Neural cell (in vitro differentiated cells): Measurements from ENCODE around the gene PLCB1. TPM values are rescaled to one million over a fixed set of nuclear protein-coding genes. Genes with fewer than 3 reads are reported as not detected.

Experiments
- H2AFZ ChIP-seq: fragments of 200-600, 300-800 bp; sonication (generic), shearing (Covaris generic); 2 replicates; pipeline ENCODE4 v1.6.0; 2014; ENCODE audit warnings: low read depth, mild to moderate bottlenecking, antibody characterized with exemption, low read length, moderate library complexity
- H3F3A ChIP-seq: fragments of 200-600 bp; shearing (Covaris generic); 2 replicates; pipeline ENCODE4 v1.6.1; 2016; ENCODE audit warnings: mild to moderate bottlenecking, moderate library complexity, mixed read lengths, antibody characterized with exemption, low read length; ENCODE audit not compliant: insufficient read depth, poor library complexity, severe bottlenecking
- H3K27ac ChIP-seq: fragments of 200-600, 300-800 bp; sonication (generic), shearing (Covaris generic); 2 replicates; pipeline ENCODE4 v1.5.1; 2014; ENCODE audit warnings: mild to moderate bottlenecking, low read length, moderate library complexity
- H3K27me3 ChIP-seq: fragments of 300-800, 200-600 bp; sonication (generic), shearing (Covaris generic); 2 replicates; pipeline ENCODE4 v1.6.0; 2014; ENCODE audit warnings: mild to moderate bottlenecking, low read depth, low read length, moderate library complexity; ENCODE audit not compliant: insufficient read depth
- H3K36me3 ChIP-seq: fragments of 300-800, 200-600 bp; sonication (generic), shearing (Covaris generic); 2 replicates; pipeline ENCODE4 v1.5.1; 2014; ENCODE audit warnings: mild to moderate bottlenecking, antibody characterized with exemption, low read length, moderate library complexity; ENCODE audit not compliant: insufficient read depth
- H3K4me2 ChIP-seq: fragments of 300-800, 200-600 bp; sonication (generic), shearing (Covaris generic); 2 replicates; pipeline ENCODE4 v1.6.0; 2014; ENCODE audit warnings: mild to moderate bottlenecking, low read length
- H3K4me3 ChIP-seq: fragments of 300-800, 200-600 bp; sonication (generic), shearing (Covaris generic); 2 replicates; pipeline ENCODE4 v1.5.1; 2014; ENCODE audit warnings: mild to moderate bottlenecking, low read length, moderate library complexity
- H3K79me2 ChIP-seq: fragments of 200-600 bp; shearing (Covaris generic); replicated peaks from 2 replicates; pipeline ENCODE4 v1.6.0; 2014; ENCODE audit warnings: mild to moderate bottlenecking, low read length, moderate library complexity; ENCODE audit not compliant: insufficient read depth
- H3K9ac ChIP-seq: fragments of 300-800, 200-600 bp; sonication (generic), shearing (Covaris generic); 2 replicates; pipeline ENCODE4 v1.6.1; 2016; ENCODE audit warnings: mild to moderate bottlenecking, low read length, mixed read lengths
- H3K9me2 ChIP-seq: fragments of 200-600 bp; shearing (Covaris generic); 2 replicates; pipeline ENCODE4 v1.6.1; 2016; ENCODE audit warnings: mild to moderate bottlenecking, low read length, mixed read lengths; ENCODE audit not compliant: insufficient read depth
- H3K9me3 ChIP-seq: fragments of 200-600, 300-800 bp; sonication (generic), shearing (Covaris generic); 2 replicates; pipeline ENCODE4 v1.6.1; 2016; ENCODE audit warnings: mild to moderate bottlenecking, mixed run types, low read length, moderate library complexity, mixed read lengths
- H4K20me1 ChIP-seq: fragments of 200-600 bp; shearing (Covaris generic); 2 replicates; pipeline ENCODE4 v1.6.1; 2016; ENCODE audit warnings: mild to moderate bottlenecking, mixed run types; ENCODE audit not compliant: insufficient read depth
- EP300 ChIP-seq: fragments of 450-650 bp; conservative IDR thresholded peaks from 2 replicates; pipeline ENCODE4 v1.6.1; 2014; ENCODE audit warnings: antibody characterized with exemption, mild to moderate bottlenecking, moderate library complexity; ENCODE audit not compliant: poor library complexity, severe bottlenecking
- EZH2 ChIP-seq: fragments of 200-600, 300-800 bp; shearing (Covaris generic), sonication (generic); IDR thresholded peaks from 2 replicates; pipeline ENCODE4 v1.6.1; 2014; ENCODE audit warnings: antibody characterized with exemption, low read length, borderline replicate concordance, mild to moderate bottlenecking; ENCODE audit not compliant: insufficient read depth, poor library complexity, severe bottlenecking
- MXI1 ChIP-seq: fragments of 450-650 bp; conservative IDR thresholded peaks from 2 replicates; pipeline ENCODE4 v1.6.1; 2014; ENCODE audit warnings: antibody characterized with exemption, mild to moderate bottlenecking; ENCODE audit not compliant: poor library complexity, severe bottlenecking
- POLR2AphosphoS5 ChIP-seq: IDR thresholded peaks from 2 replicates; pipeline ENCODE4 v1.6.1; 2012
- RAD21 ChIP-seq: fragments of 450-650 bp; conservative IDR thresholded peaks from 2 replicates; pipeline ENCODE4 v1.6.1; 2014; ENCODE audit warnings: antibody characterized with exemption, mild to moderate bottlenecking, moderate library complexity
- SMC3 ChIP-seq: fragments of 450-650 bp; conservative IDR thresholded peaks from 2 replicates; pipeline ENCODE4 v1.6.1; 2014; ENCODE audit warnings: antibody characterized with exemption, mild to moderate bottlenecking, moderate library complexity; ENCODE audit not compliant: poor library complexity
- TAF1 ChIP-seq: IDR thresholded peaks from 2 replicates; pipeline ENCODE4 v1.6.1; 2012; ENCODE audit warnings: low read depth
- polyA plus RNA-seq: library from polyadenylated mRNA; depleted of rRNA; stranded (reverse); fragments of >200 nt; gene quantifications from 2 replicates; pipeline ENCODE4 v1.2.3, GENCODE V29; 2014
- TF ChIP-seq, protein P1 (sequence below): fragments of 450-650 bp; IDR thresholded peaks from 2 replicates; pipeline ENCODE4 v1.5.1; 2014; ENCODE audit warnings: antibody characterized with exemption, mild to moderate bottlenecking, moderate library complexity; ENCODE audit not compliant: poor library complexity, severe bottlenecking
- TF ChIP-seq, protein P2 (sequence below): IDR thresholded peaks from 2 replicates; pipeline ENCODE4 v1.6.1; 2012; ENCODE audit warnings: borderline replicate concordance

Gene PLCB1
- polyA plus RNA-seq, 1 donor from 2014 or later = 11.4 TPM

DNA sequence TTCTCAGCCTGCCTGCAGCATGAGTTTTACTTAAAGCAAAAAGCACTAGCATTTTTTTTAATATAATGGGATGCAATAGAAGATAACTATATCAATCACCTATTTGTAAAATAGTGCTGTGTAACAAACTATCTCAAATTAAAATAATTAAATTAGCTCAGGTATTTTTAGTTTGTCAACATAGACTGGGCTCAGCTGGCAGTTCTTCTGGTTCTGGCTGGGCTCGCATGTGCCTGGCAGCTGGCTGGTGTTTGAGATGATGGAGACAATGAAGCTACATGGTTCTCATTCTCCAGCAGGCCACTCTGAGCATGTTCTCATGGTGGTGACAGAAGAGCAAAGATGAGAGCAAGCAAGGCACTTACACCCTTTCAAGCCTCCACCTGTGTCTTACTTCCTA is 181.0 kb downstream of the PLCB1 start:
- TF ChIP-seq RAD21 (no peak), TAF1 (no peak), SMC3 (no peak), POLR2AphosphoS5 (no peak), MXI1 (no peak), EP300 (no peak), EZH2 (no peak)
- TF ChIP-seq, protein P1, sequence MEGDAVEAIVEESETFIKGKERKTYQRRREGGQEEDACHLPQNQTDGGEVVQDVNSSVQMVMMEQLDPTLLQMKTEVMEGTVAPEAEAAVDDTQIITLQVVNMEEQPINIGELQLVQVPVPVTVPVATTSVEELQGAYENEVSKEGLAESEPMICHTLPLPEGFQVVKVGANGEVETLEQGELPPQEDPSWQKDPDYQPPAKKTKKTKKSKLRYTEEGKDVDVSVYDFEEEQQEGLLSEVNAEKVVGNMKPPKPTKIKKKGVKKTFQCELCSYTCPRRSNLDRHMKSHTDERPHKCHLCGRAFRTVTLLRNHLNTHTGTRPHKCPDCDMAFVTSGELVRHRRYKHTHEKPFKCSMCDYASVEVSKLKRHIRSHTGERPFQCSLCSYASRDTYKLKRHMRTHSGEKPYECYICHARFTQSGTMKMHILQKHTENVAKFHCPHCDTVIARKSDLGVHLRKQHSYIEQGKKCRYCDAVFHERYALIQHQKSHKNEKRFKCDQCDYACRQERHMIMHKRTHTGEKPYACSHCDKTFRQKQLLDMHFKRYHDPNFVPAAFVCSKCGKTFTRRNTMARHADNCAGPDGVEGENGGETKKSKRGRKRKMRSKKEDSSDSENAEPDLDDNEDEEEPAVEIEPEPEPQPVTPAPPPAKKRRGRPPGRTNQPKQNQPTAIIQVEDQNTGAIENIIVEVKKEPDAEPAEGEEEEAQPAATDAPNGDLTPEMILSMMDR = no peak
- TF ChIP-seq, protein P2, sequence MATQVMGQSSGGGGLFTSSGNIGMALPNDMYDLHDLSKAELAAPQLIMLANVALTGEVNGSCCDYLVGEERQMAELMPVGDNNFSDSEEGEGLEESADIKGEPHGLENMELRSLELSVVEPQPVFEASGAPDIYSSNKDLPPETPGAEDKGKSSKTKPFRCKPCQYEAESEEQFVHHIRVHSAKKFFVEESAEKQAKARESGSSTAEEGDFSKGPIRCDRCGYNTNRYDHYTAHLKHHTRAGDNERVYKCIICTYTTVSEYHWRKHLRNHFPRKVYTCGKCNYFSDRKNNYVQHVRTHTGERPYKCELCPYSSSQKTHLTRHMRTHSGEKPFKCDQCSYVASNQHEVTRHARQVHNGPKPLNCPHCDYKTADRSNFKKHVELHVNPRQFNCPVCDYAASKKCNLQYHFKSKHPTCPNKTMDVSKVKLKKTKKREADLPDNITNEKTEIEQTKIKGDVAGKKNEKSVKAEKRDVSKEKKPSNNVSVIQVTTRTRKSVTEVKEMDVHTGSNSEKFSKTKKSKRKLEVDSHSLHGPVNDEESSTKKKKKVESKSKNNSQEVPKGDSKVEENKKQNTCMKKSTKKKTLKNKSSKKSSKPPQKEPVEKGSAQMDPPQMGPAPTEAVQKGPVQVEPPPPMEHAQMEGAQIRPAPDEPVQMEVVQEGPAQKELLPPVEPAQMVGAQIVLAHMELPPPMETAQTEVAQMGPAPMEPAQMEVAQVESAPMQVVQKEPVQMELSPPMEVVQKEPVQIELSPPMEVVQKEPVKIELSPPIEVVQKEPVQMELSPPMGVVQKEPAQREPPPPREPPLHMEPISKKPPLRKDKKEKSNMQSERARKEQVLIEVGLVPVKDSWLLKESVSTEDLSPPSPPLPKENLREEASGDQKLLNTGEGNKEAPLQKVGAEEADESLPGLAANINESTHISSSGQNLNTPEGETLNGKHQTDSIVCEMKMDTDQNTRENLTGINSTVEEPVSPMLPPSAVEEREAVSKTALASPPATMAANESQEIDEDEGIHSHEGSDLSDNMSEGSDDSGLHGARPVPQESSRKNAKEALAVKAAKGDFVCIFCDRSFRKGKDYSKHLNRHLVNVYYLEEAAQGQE = no peak

DNA sequence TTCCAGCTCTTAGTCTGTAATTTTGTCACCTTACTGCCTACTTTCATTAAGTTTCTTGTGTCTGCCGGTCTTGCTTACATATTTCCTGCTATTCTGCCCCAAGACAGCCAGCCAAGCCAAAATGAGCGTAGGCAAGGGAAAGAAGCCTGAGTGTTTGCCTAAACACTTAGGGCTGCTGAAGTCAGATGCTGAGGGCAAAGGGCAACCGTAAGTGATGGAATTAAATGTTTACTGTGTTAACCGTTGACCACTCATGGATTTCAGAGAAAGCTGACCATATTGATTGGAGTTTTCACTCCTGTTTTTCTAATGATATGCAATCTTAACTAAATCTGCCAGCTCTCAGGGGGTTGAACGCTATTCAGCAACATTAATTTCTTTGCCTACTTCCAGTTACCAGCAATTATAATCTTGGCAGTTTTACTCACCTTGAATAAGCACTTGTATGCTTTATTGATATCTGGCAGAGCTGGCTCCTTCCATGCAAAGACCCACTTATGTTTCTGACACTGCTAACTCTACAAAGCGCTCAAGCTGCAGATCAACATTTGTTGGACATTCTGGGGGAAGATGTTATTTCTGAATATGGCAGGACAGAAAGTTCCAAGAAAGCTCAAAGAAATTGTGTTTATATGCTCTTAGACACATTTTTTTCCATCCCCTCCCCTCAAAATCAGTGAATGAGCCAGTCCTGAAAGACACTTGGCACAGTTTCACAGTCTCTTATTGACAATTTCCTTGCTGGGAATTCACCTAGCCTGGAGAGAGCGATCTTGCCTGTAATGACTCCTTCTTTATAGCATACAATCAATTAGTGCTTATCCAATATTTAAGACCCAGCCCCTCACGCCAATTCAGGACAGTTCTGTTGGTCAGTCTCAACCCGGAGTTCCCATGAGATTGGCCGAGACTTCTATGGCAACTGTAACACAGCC is 183.8 kb downstream of the PLCB1 start:
- Histone ChIP-seq H4K20me1 (no peaks in the 10 kb centered on the region), H3K79me2 (no peaks in the 10 kb centered on the region), H3K9ac (no peak overlapping the region), H3K27me3 (no peaks in the 10 kb centered on the region), H3K4me3 (no peak overlapping the region), H2AFZ (no peak overlapping the region), H3K9me2 (no peaks in the 10 kb centered on the region), H3F3A (no peaks in the 10 kb centered on the region), H3K9me3 (no peaks in the 10 kb centered on the region), H3K36me3 (no peaks in the 10 kb centered on the region), H3K27ac (no peak overlapping the region), H3K4me2 (no peak overlapping the region)
- TF ChIP-seq TAF1 (no peak), SMC3 (no peak), POLR2AphosphoS5 (no peak)
- TF ChIP-seq, protein P1 = no peak

More for the DNA sequence above, 181.0 kb downstream of the PLCB1 start:
- no peak overlapping the region for H3K27ac ChIP-seq
- H3K4me2 ChIP-seq = no peak overlapping the region
- H4K20me1 ChIP-seq = no peaks in the 10 kb centered on the region
- H3K36me3 ChIP-seq = no peaks in the 10 kb centered on the region
- no peak overlapping the region for H2AFZ ChIP-seq
- no peak overlapping the region for H3K9ac ChIP-seq
- H3K79me2 ChIP-seq = no peaks in the 10 kb centered on the region
- no peaks in the 10 kb centered on the region for H3K9me2 ChIP-seq
- H3K27me3 ChIP-seq = no peaks in the 10 kb centered on the region
- H3K9me3 ChIP-seq = no peaks in the 10 kb centered on the region
- no peak overlapping the region for H3K4me3 ChIP-seq
- no peaks in the 10 kb centered on the region for H3F3A ChIP-seq
